BJ (cell line): ENCODE results near the gene POLR1G. TPM values are rescaled to one million over a fixed set of nuclear protein-coding genes. Genes with fewer than 3 reads are reported as not detected.

Experiments
- CTCF ChIA-PET: fragments of 350-600 bp; formaldehyde crosslinking; extraction: SDS; loops from one replicate; lab custom pipeline; 2021; ENCODE audit warnings: antibody characterized with exemption, inconsistent platforms; lab: Yijun Ruan, JAX
- POLR2A ChIA-PET: fragments of 300-600 bp; sonication (Branson Sonifier 250); formaldehyde crosslinking; extraction: SDS; loops from one replicate; lab custom pipeline; 2021; ENCODE audit warnings: antibody characterized with exemption; lab: Charles Lee
- DNase-seq: peaks from one replicate; pipeline ENCODE4 v3.0.0-alpha.2; 2011; ENCODE audit warnings: low read depth
- H3K27me3 ChIP-seq: 2 replicates; pipeline ENCODE4 v1.6.0; 2011; ENCODE audit warnings: low read length; ENCODE audit not compliant: control insufficient read depth, insufficient read depth
- H3K36me3 ChIP-seq: 2 replicates; pipeline ENCODE4 v1.5.1; 2011; ENCODE audit warnings: low read length; ENCODE audit not compliant: control insufficient read depth, insufficient read depth
- H3K4me3 ChIP-seq: 2 replicates; pipeline ENCODE4 v1.5.1; 2011; ENCODE audit warnings: low read depth, mild to moderate bottlenecking, control low read depth, low read length
- polyA plus RNA-seq: library from polyadenylated mRNA; depleted of rRNA; stranded (reverse); fragments of >200 nt; gene quantifications from 2 replicates; pipeline ENCODE4 v1.2.3, GENCODE V29; 2011
- TF ChIP-seq, protein P1 (sequence below): IDR thresholded peaks from 2 replicates; pipeline ENCODE4 v1.5.1; 2011; ENCODE audit warnings: low read depth, mild to moderate bottlenecking, control low read depth, inconsistent platforms, low read length, moderate library complexity; ENCODE audit not compliant: insufficient read depth

Gene POLR1G
- polyA plus RNA-seq, 1 experiment = 3.0 TPM

DNA sequence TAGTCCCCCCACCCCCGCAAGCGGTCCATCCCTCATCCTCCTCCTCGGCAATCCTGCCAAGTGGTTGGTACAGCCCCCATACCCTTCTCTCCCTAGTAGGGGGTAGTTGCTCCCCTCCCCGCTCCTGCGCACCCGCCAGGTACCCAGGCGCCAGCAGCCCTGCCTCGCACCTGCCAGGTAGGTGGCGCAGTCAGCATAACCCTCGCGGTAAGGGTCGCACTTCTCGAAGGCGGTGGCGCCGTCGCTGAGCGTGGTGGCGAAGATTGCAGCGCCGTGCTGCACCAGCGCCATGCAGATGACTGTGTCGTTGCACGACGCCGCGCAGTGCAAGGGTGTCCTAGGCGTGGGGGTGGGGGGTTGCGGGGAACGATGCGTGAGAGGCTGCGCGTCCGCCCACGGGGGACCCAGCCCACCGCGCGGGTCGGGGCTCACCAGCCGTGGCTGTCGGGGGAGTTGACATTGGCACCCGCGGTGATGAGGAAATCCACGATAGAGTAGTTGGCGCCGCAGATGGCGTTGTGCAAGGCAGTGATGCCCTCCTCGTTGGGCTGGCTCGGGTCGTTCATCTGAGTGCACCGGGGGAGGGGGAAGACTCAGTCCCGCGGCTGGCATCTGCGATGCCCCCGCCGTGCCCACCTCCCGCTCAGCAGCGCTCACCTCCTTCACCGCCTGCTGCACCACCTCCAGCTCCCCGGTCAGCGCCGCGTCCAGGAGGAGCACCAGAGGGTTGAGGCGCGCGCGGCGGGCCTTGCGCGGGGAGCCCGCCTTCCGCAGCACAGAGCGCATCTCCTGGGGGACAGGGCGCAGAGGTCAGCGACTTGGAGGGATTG lies 20.8 kb upstream of the POLR1G start:
- no peaks in the 10 kb centered on the region for H3K27me3 ChIP-seq
- TF ChIP-seq, protein P1, sequence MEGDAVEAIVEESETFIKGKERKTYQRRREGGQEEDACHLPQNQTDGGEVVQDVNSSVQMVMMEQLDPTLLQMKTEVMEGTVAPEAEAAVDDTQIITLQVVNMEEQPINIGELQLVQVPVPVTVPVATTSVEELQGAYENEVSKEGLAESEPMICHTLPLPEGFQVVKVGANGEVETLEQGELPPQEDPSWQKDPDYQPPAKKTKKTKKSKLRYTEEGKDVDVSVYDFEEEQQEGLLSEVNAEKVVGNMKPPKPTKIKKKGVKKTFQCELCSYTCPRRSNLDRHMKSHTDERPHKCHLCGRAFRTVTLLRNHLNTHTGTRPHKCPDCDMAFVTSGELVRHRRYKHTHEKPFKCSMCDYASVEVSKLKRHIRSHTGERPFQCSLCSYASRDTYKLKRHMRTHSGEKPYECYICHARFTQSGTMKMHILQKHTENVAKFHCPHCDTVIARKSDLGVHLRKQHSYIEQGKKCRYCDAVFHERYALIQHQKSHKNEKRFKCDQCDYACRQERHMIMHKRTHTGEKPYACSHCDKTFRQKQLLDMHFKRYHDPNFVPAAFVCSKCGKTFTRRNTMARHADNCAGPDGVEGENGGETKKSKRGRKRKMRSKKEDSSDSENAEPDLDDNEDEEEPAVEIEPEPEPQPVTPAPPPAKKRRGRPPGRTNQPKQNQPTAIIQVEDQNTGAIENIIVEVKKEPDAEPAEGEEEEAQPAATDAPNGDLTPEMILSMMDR = no peak
- H3K4me3 ChIP-seq = no peak overlapping the region
- H3K36me3 ChIP-seq = no peaks in the 10 kb centered on the region; the same call in 1 of the 2 replicates
- ChIA-PET POLR2A (no interaction called here), CTCF (interaction anchor here (1.5 kb wide), 2 partner anchors 17 to 34 kb away, joined by 3 to 4 read pairs; no protein-coding TSS in a partner anchor)
- DNase-seq = no peak

DNA sequence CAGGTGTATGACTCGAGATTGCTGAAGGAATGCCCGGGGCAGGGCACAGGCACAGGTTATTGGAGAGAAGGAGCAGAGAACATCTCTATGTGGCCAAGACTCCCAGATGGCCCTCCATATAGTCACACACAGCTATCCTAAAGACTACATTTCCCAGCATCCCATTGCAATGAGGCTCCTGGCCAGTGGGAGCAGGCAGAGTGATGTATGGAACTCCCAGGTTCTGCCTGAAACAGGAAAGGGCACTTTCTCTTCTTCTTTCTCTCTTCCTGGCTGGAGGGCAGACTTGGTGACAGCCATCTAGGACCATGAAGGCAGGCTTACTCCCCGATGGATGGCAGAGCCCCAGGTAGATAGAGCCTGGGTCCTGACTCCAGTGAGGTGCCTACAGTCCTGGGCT lies 15.1 kb upstream of the POLR1G start:
- DNase-seq = no peak
- Histone ChIP-seq H3K27me3 (no peaks in the 10 kb centered on the region), H3K4me3 (no peak overlapping the region), H3K36me3 (peaks cover 5% of the 10 kb centered on the region; the same call in 1 of the 2 replicates)
- CTCF ChIA-PET = no interaction called here
- TF ChIP-seq, protein P1 = no peak
- POLR2A ChIA-PET = no interaction called here

DNA sequence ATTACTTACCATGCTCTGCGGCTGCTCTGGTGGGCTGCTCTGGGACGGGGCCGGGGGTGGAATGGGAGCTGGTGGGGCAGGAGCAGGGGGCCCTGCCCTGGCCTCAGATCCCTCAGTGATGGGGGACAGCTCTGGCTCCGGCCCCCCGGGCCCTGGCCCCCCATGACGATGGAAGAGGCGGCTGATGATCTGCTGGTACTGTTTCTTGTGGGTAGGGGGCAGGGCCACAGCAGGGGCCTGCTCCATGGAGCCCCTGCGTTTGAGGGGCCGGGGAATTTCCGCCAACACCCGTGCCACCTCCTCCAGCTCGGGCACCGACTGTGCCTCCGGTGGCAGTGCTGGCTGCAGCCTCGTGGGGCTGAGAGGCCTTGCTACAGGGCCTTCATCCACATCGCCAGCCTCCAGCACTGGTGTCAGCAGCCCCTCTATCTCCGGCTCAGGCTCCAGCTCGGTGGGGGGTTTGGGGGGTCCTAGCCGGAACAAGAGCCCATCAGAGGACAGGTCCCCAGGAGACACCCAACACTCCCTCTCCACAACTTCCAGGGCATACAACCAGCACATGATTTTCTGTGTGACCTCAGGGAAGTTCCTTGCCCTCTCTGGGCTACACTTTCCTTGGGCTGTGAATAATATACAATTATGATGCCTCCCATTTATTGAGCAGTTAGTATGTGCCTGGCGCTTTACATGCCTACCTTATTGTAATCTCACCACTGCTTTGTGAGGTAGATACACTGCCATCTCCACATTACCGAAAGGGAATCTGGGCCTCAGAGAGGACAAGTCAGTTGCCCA lies 14.4 kb upstream of the POLR1G start:
- TF ChIP-seq, protein P1 = no peak
- CTCF ChIA-PET = no interaction called here
- POLR2A ChIA-PET = no interaction called here
- Histone ChIP-seq H3K36me3 (peaks cover 5% of the 10 kb centered on the region; the same call in 1 of the 2 replicates), H3K4me3 (no peak overlapping the region), H3K27me3 (no peaks in the 10 kb centered on the region)
- no peak for DNase-seq

- H3K36me3 ChIP-seq = peaks cover 5% of the 10 kb centered on the region; the same call in 1 of the 2 replicates
- H3K4me3 ChIP-seq = no peak overlapping the region
- TF ChIP-seq, protein P1 = no peak
- DNase-seq = no peak
- H3K27me3 ChIP-seq = no peaks in the 10 kb centered on the region
- ChIA-PET POLR2A (no interaction called here), CTCF (interaction anchor here (1.3 kb wide), 1 partner anchor 83 kb away, joined by 3 read pairs; no protein-coding TSS in a partner anchor)
These were observed 10.4 kb upstream of the POLR1G start for GRCh38 chr19:45395821-45396617.
